ENCODE results near the gene MYH7B. TPM values are rescaled to one million over a fixed set of nuclear protein-coding genes. Genes with fewer than 3 reads are reported as not detected.

The MYH7B gene
- total RNA-seq, 3 donors from 2014 or later (not counting 1 experiment from before 2014, with no cell fraction given): 0.18 to 1.0 (median 0.21) TPM

DNA sequence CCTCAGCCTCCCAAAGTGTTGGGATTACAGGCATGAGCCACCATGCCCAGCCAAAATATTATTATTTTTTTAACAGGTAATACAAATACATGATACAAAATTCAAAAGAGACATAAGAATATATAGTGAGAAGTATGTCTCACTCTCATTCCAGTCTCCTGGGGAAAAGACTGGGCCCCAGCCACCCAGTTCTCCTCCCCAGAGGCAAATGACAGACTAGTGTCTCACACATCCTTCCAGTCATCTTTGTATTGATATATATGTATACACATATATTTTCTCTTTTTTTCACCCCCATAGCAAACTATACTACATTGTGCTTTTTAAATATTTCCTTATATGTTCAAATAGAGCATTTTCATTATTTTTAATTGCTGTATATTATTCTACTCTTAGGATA, 8.3 kb upstream of the MYH7B start:
- intact Hi-C loops (cut with micrococcal nuclease): no loop called here
- H3K4me1 ChIP-seq (ENCODE audit: control insufficient read depth, insufficient read depth, low read length): no peaks in the 10 kb centered on the region
- no peak overlapping the region for H3K27ac Mint-ChIP-seq
- no peaks in the 10 kb centered on the region for H3K36me3 Mint-ChIP-seq
- H3K9me3 ChIP-seq (ENCODE audit: control insufficient read depth, insufficient read depth, low read length): no peaks in the 10 kb centered on the region
- H3K27me3 ChIP-seq (ENCODE audit: control insufficient read depth, insufficient read depth, low read length): no peaks in the 10 kb centered on the region
- no peaks in the 10 kb centered on the region for H3K27me3 Mint-ChIP-seq (ENCODE audit: low read depth in 2 of 2)
- TF ChIP-seq, protein P1, sequence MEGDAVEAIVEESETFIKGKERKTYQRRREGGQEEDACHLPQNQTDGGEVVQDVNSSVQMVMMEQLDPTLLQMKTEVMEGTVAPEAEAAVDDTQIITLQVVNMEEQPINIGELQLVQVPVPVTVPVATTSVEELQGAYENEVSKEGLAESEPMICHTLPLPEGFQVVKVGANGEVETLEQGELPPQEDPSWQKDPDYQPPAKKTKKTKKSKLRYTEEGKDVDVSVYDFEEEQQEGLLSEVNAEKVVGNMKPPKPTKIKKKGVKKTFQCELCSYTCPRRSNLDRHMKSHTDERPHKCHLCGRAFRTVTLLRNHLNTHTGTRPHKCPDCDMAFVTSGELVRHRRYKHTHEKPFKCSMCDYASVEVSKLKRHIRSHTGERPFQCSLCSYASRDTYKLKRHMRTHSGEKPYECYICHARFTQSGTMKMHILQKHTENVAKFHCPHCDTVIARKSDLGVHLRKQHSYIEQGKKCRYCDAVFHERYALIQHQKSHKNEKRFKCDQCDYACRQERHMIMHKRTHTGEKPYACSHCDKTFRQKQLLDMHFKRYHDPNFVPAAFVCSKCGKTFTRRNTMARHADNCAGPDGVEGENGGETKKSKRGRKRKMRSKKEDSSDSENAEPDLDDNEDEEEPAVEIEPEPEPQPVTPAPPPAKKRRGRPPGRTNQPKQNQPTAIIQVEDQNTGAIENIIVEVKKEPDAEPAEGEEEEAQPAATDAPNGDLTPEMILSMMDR (IDR thresholded peaks at IDR 0.05): no peak
- no peak overlapping the region for H3K4me3 Mint-ChIP-seq
- no peak overlapping the region for H3K27ac ChIP-seq (ENCODE audit: low read length)
- ATAC-seq (no peak), DNase-seq (no peak)
- peaks cover 19% of the 10 kb centered on the region for H3K36me3 ChIP-seq (ENCODE audit: control insufficient read depth, insufficient read depth, low read length)
- no peaks in the 10 kb centered on the region for H3K9me3 Mint-ChIP-seq
- H3K4me1 Mint-ChIP-seq: no peaks in the 10 kb centered on the region
- no peak overlapping the region for H3K4me3 ChIP-seq (ENCODE audit: low read length)

DNA sequence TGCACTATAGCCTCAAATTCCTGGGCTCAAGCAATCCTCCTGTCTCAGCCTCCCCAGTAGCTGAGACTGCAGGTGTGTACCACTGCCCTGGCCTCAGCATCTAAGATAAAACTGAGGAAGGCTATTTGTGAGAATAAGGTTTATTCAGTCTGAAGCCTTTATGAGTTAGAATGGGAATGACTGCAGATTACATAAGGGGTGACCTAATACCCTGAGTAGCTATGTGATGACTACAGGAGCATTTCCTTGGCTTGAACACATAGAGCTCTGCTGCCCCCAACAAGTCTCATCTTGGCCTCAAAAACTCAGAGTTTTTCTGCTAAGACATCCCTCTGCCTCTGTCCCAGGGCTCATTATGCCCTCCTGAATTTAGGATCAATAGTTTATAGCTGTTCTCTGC, 7.6 kb upstream of the MYH7B start:
- Histone ChIP-seq H3K4me3 (ENCODE audit: low read length) (no peak overlapping the region), H3K27me3 (ENCODE audit: control insufficient read depth, insufficient read depth, low read length) (no peaks in the 10 kb centered on the region), H3K9me3 (ENCODE audit: control insufficient read depth, insufficient read depth, low read length) (no peaks in the 10 kb centered on the region), H3K27ac (ENCODE audit: low read length) (no peak overlapping the region), H3K36me3 (ENCODE audit: control insufficient read depth, insufficient read depth, low read length) (peaks cover 14% of the 10 kb centered on the region), H3K4me1 (ENCODE audit: control insufficient read depth, insufficient read depth, low read length) (no peaks in the 10 kb centered on the region)
- H3K4me3 Mint-ChIP-seq: no peak overlapping the region
- H3K9me3 Mint-ChIP-seq: no peaks in the 10 kb centered on the region
- TF ChIP-seq, protein P1 (IDR thresholded peaks at IDR 0.05): no peak
- H3K27me3 Mint-ChIP-seq (ENCODE audit: low read depth in 2 of 2): no peaks in the 10 kb centered on the region
- no peak overlapping the region for H3K27ac Mint-ChIP-seq
- no peak for DNase-seq
- H3K36me3 Mint-ChIP-seq: no peaks in the 10 kb centered on the region
- no peaks in the 10 kb centered on the region for H3K4me1 Mint-ChIP-seq
- ATAC-seq: no peak
- intact Hi-C loops (cut with micrococcal nuclease): no loop called here

DNA sequence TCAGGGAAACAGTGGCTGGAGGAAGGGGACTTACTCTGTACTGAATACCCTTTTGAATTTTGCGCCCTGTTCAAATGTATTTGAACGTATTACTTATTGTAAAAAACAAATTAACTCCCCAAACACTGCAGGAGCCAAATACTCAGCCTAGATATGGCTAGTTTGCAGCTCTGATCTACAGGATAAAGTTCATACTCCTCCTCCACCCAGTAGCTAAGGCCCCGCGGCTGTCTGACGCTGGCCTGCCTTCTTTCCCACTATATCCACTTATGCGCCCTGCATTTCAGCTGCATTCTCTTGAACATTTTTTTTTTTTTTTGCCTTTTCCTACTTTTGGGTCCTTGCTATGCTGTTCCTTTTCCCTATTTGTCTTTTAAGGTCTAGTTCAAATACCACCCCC, 6.5 kb upstream of the MYH7B start:
- Mint-ChIP-seq H3K27ac (no peak overlapping the region), H3K4me1 (no peaks in the 10 kb centered on the region), H3K4me3 (no peak overlapping the region), H3K27me3 (ENCODE audit: low read depth in 2 of 2) (no peaks in the 10 kb centered on the region), H3K9me3 (no peaks in the 10 kb centered on the region), H3K36me3 (no peaks in the 10 kb centered on the region)
- H3K27ac ChIP-seq (ENCODE audit: low read length): no peak overlapping the region
- TF ChIP-seq, protein P1 (IDR thresholded peaks at IDR 0.05): no peak
- H3K4me1 ChIP-seq (ENCODE audit: control insufficient read depth, insufficient read depth, low read length): no peaks in the 10 kb centered on the region
- intact Hi-C loops (cut with micrococcal nuclease): no loop called here
- H3K9me3 ChIP-seq (ENCODE audit: control insufficient read depth, insufficient read depth, low read length): no peaks in the 10 kb centered on the region
- H3K36me3 ChIP-seq (ENCODE audit: control insufficient read depth, insufficient read depth, low read length): peaks cover 11% of the 10 kb centered on the region
- no peak for ATAC-seq
- H3K4me3 ChIP-seq (ENCODE audit: low read length): no peak overlapping the region
- H3K27me3 ChIP-seq (ENCODE audit: control insufficient read depth, insufficient read depth, low read length): no peaks in the 10 kb centered on the region
- no peak for DNase-seq
- WGBS (ENCODE audit: insufficient coverage): 94% methylated on average over 6 of the region's 6 CpGs

DNA sequence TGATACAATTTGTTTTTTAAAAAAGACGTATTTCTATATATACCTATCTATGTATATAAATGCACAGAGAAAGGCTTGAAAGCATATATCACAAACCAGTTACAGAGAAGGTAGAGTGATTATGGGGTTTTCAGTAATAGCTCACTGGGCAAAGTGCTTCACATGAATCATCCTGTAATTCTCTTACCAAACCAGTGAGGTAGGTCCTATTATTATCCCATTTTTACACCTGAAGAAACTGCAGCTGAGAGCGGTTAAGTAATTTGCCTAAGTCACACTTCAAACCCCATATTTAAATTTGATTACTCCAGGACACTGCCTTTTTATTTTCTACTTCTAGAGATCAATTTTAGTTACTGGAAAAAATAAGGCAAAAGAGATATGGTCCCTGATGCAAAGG, 4.4 kb upstream of the MYH7B start:
- no peak overlapping the region for H3K27ac Mint-ChIP-seq
- intact Hi-C loops (cut with micrococcal nuclease): no loop called here

More for the DNA sequence above, 4.4 kb upstream of the MYH7B start:
- H3K9me3 Mint-ChIP-seq: no peaks in the 10 kb centered on the region
- H3K4me1 Mint-ChIP-seq: peaks cover 18 to 20% of the 10 kb centered on the region in 2 donors
- H3K27me3 ChIP-seq (ENCODE audit: control insufficient read depth, insufficient read depth, low read length): no peaks in the 10 kb centered on the region
- ATAC-seq: no peak
- no peaks in the 10 kb centered on the region for H3K27me3 Mint-ChIP-seq (ENCODE audit: low read depth in 2 of 2)
- no peaks in the 10 kb centered on the region for H3K36me3 Mint-ChIP-seq
- no peak overlapping the region for H3K27ac ChIP-seq (ENCODE audit: low read length)
- WGBS (ENCODE audit: insufficient coverage): 88% methylated on average over 1 of the region's 2 CpGs
- DNase-seq: no peak
- peaks cover 2% of the 10 kb centered on the region for H3K36me3 ChIP-seq (ENCODE audit: control insufficient read depth, insufficient read depth, low read length)
- no peak overlapping the region for H3K4me3 Mint-ChIP-seq
- H3K4me3 ChIP-seq (ENCODE audit: low read length): no peak overlapping the region
- peaks cover 10% of the 10 kb centered on the region for H3K4me1 ChIP-seq (ENCODE audit: control insufficient read depth, insufficient read depth, low read length)
- no peaks in the 10 kb centered on the region for H3K9me3 ChIP-seq (ENCODE audit: control insufficient read depth, insufficient read depth, low read length)
- TF ChIP-seq, protein P1 (IDR thresholded peaks at IDR 0.05): no peak

Measured in natural killer cell (primary cell).